Common myeloid progenitor, CD34-positive (primary cell): ENCODE data around the gene KCNIP4.

Experiments used
- CTCF ChIA-PET: fragments of 350-600 bp; sonication (Branson Sonifier 250); formaldehyde crosslinking; loops from one replicate; lab custom pipeline; 2021; ENCODE audit warnings: antibody characterized with exemption; lab: Charles Lee
- POLR2A ChIA-PET: fragments of 350-600 bp; sonication (Branson Sonifier 250); formaldehyde crosslinking; loops from one replicate; lab custom pipeline; 2021; ENCODE audit warnings: antibody characterized with exemption; lab: Charles Lee
- DNase-seq, 3 donors: peaks; one replicate each; pipeline versions ENCODE4 v3.0.0 to v3.0.0-alpha.2; 2013
- H3K27ac ChIP-seq, 2 experiments: 1 replicate in 1 of 2; 2 replicates in 1 of 2; pipeline ENCODE4 v1.7.0; 2013; ENCODE audit warnings: inconsistent platforms in 2 of 2, low read length in 2 of 2, mild to moderate bottlenecking in 2 of 2, low read depth in 1 of 2, moderate library complexity in 1 of 2; ENCODE audit not compliant: severe bottlenecking in 2 of 2, insufficient read depth in 1 of 2, poor library complexity in 1 of 2
- H3K27me3 ChIP-seq, 5 experiments: replicated peaks in 2 of 5; 1 replicate in 3 of 5; 2 replicates in 2 of 5; pipeline versions ENCODE4 v1.6.1 to v1.7.0; 2013; ENCODE audit warnings: low read length in 4 of 5, mild to moderate bottlenecking in 2 of 5, moderate library complexity in 2 of 5, inconsistent platforms in 1 of 5; ENCODE audit not compliant: insufficient read depth in 5 of 5, control insufficient read depth in 4 of 5
- H3K36me3 ChIP-seq, 4 experiments: 1 replicate in 2 of 4; 2 replicates in 2 of 4; pipeline versions ENCODE4 v1.6.1 to v1.7.0; 2013; ENCODE audit warnings: low read length in 3 of 4, control low read depth in 1 of 4, mild to moderate bottlenecking in 1 of 4; ENCODE audit not compliant: control insufficient read depth in 4 of 4, insufficient read depth in 4 of 4
- H3K4me1 ChIP-seq, 4 experiments: 1 replicate in 3 of 4; 2 replicates in 1 of 4; pipeline versions ENCODE4 v1.6.1 to v1.7.1; 2013; ENCODE audit warnings: low read length in 3 of 4, mild to moderate bottlenecking in 3 of 4, control low read depth in 1 of 4, inconsistent platforms in 1 of 4, moderate library complexity in 1 of 4; ENCODE audit not compliant: control insufficient read depth in 4 of 4, insufficient read depth in 4 of 4; ENCODE audit errors: control extremely low read depth in 1 of 4
- H3K4me3 ChIP-seq, 7 experiments: 1 replicate in 4 of 7; 2 replicates in 3 of 7; pipeline versions ENCODE4 v1.5.1 to v1.7.0; 2013; ENCODE audit warnings: mild to moderate bottlenecking in 7 of 7, low read length in 6 of 7, moderate library complexity in 6 of 7, inconsistent platforms in 2 of 7, low read depth in 2 of 7, control low read depth in 1 of 7; ENCODE audit not compliant: insufficient read depth in 4 of 7, control insufficient read depth in 1 of 7; ENCODE audit errors: extremely low read depth in 1 of 7
- H3K9me3 ChIP-seq, 5 experiments: 1 replicate in 4 of 5; 2 replicates in 1 of 5; pipeline versions ENCODE4 v1.6.1 to v1.7.1; 2013; ENCODE audit warnings: low read length in 4 of 5, mild to moderate bottlenecking in 2 of 5, inconsistent platforms in 1 of 5, low read depth in 1 of 5, moderate library complexity in 1 of 5; ENCODE audit not compliant: control insufficient read depth in 4 of 5, insufficient read depth in 2 of 5; ENCODE audit errors: control extremely low read depth in 1 of 5
- WGBS: methylation state at CpG from one replicate; pipeline ENCODE4 v1.1.5; 2013; ENCODE audit not compliant: insufficient coverage; 5-methylcytosine and 5-hydroxymethylcytosine counted together

Gene KCNIP4

GRCh38 chr4:21012851-21013331 lies 935.7 kb downstream of the KCNIP4 start:
- Histone ChIP-seq H3K36me3 (no peaks in the 10 kb centered on the region), H3K4me3 (no peak overlapping the region), H3K27me3 (no peaks in the 10 kb centered on the region), H3K9me3 (no peaks in the 10 kb centered on the region), H3K27ac (no peak overlapping the region), H3K4me1 (no peaks in the 10 kb centered on the region)
- DNase-seq, result no peak
- CTCF ChIA-PET, result no interaction called here
- whole genome bisulfite sequencing, result 75% methylated on average over 2 of the region's 3 CpGs
- POLR2A ChIA-PET, result no interaction called here

- DNase-seq, result no peak
- Histone ChIP-seq H3K27ac (no peak overlapping the region), H3K9me3 (no peaks in the 10 kb centered on the region), H3K4me1 (no peaks in the 10 kb centered on the region), H3K27me3 (no peaks in the 10 kb centered on the region), H3K4me3 (no peak overlapping the region), H3K36me3 (no peaks in the 10 kb centered on the region)
- WGBS, result 100% methylated on average over 1 of the region's 3 CpGs
- ChIA-PET POLR2A (no interaction called here), CTCF (no interaction called here)
Observed at GRCh38 chr4:21011106-21011505, 937.5 kb downstream of the KCNIP4 start.

DNA sequence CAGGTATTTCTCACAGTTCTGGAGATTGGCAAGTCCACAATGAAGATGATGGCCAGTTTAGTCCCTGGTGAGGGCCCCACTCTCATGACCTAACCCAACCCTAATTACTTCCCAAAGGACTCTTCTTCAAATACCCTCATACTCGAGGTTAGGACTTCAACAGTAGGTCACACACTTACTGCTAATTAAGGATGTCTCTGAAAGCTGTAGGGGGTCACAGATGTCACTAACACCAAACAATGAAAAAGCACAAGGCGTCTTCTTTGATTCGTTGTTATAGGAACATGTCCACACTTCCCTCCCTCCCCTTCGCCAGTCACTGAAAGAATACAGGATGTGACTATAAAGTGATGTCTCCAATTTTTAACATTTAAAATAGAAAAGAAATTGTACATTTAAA lies 938.6 kb downstream of the KCNIP4 start:
- no peak overlapping the region for H3K4me3 ChIP-seq
- POLR2A ChIA-PET, result no interaction called here
- DNase-seq, result no peak
- no peaks in the 10 kb centered on the region for H3K27me3 ChIP-seq
- no peaks in the 10 kb centered on the region for H3K9me3 ChIP-seq
- WGBS, result 8% methylated on average over 1 of the region's 4 CpGs
- CTCF ChIA-PET, result interaction anchor here (0.9 kb wide), 1 partner anchor 20 kb away, joined by 3 read pairs; no protein-coding TSS in a partner anchor
- no peaks in the 10 kb centered on the region for H3K36me3 ChIP-seq
- H3K4me1 ChIP-seq, result no peaks in the 10 kb centered on the region
- H3K27ac ChIP-seq, result no peak overlapping the region

DNA sequence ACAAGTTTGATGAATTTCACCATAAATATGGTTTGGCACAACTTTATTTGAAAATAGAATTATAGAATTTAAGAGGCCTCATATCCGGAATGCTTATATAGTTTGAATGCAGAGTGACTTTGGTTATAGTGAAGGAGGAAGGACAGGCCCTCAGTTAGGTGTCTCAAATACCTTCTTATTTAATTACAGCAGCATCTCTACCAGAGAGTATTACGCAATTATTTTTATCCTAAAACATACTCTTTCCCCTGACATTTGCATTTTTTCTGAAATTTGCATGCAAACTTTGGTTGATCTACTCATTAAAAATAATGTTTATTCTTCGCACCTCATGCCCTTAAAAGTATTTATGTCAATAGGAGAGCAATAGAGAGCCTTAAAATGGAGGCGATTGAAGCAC lies 942.9 kb downstream of the KCNIP4 start:
- no peak overlapping the region for H3K27ac ChIP-seq
- POLR2A ChIA-PET, result interaction anchor here (0.6 kb wide), 1 partner anchor 340 kb away, joined by 3 read pairs; no protein-coding TSS in a partner anchor
- H3K27me3 ChIP-seq, result no peaks in the 10 kb centered on the region
- H3K36me3 ChIP-seq, result no peaks in the 10 kb centered on the region
- no peaks in the 10 kb centered on the region for H3K9me3 ChIP-seq
- peaks cover 0 to 5% (median 2%) of the 10 kb centered on the region in 4 experiments for H3K4me1 ChIP-seq
- no peak for DNase-seq
- CTCF ChIA-PET, result interaction anchor here (1.6 kb wide), 1 partner anchor 11 kb away, joined by 3 read pairs; no protein-coding TSS in a partner anchor
- 97% methylated on average over 3 of the region's 4 CpGs for WGBS
- no peak overlapping the region for H3K4me3 ChIP-seq

- 82% methylated on average over 2 of the region's 4 CpGs for WGBS
- Histone ChIP-seq H3K27ac (no peak overlapping the region), H3K9me3 (no peaks in the 10 kb centered on the region), H3K4me3 (no peak overlapping the region), H3K4me1 (peaks cover 0 to 5% (median 2%) of the 10 kb centered on the region in 4 experiments), H3K36me3 (no peaks in the 10 kb centered on the region), H3K27me3 (no peaks in the 10 kb centered on the region)
- no peak for DNase-seq
- POLR2A ChIA-PET, result no interaction called here
- CTCF ChIA-PET, result no interaction called here
Observed at GRCh38 chr4:21002976-21003375, 945.6 kb downstream of the KCNIP4 start.

DNA sequence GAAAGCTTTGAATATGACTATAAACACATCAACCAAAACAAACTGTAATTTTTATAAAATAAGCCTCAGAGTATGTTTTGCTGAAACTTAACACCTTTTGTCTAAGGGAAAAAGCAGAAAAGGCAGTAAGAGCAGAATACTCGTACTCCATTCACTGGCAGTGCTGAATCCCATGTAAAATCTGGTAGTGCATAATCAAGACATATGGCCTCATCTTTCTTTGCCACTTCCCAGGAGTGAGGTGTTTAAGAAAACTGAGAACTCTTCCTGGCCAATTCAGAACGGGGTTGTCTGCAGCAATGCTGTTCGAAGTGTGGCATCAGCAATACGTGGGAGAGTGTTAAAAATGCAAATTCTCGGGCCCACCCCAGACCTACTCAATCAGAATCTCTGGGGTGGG lies 946.3 kb downstream of the KCNIP4 start:
- Histone ChIP-seq H3K9me3 (no peaks in the 10 kb centered on the region), H3K36me3 (no peaks in the 10 kb centered on the region), H3K4me3 (no peak overlapping the region), H3K27ac (no peak overlapping the region), H3K27me3 (no peaks in the 10 kb centered on the region), H3K4me1 (peaks cover 0 to 5% (median 2%) of the 10 kb centered on the region in 4 experiments)
- WGBS, result 58% methylated on average over 2 of the region's 5 CpGs
- CTCF ChIA-PET, result no interaction called here
- no peak for DNase-seq
- POLR2A ChIA-PET, result no interaction called here

GRCh38 chr4:21001490-21001889 lies 947.1 kb downstream of the KCNIP4 start:
- peak overlapping the region in 1 of 7 experiments; percentile 31 for H3K4me3 ChIP-seq
- ChIA-PET POLR2A (no interaction called here), CTCF (no interaction called here)
- peaks cover 0 to 5% (median 2%) of the 10 kb centered on the region in 4 experiments for H3K4me1 ChIP-seq
- H3K9me3 ChIP-seq, result no peaks in the 10 kb centered on the region
- H3K27ac ChIP-seq, result no peak overlapping the region
- WGBS, result no CpG with 5 or more reads among the region's 4 CpGs
- no peaks in the 10 kb centered on the region for H3K27me3 ChIP-seq
- DNase-seq, result peak in 1 of 3 donors; percentile 6
- no peaks in the 10 kb centered on the region for H3K36me3 ChIP-seq
